ENCODE results near the gene SLC24A3.

SLC24A3 gene

DNA sequence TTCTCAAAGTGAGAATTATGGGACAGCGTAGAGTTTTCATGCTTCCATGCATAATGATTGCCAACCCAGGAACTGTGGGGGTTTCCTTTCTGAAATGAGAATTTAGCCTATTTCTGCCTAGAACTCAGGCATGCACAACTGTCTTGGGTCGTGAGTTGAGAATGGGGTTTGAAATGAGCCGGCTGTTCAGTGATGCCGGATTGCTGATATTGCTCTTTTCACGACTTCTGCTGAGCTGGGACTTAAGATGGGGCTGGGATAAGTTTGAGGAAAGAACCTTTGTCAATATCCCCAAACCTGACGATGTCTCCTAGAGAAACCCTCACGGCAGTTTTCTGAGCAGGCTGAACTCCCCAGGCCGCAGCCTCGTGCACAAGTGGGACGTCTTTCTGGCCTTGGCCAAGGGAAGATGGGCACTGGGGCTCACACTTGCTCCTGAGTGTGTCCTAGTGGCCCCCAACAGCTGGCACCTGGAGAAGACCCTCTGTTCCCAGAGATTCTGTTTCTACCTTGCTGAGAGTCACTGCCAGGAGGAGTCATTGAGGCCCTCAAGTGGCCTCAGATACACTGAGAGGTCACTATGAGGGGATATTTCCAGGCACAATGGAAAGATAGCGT lies 511.5 kb downstream of the SLC24A3 start:
- TF ChIP-seq CTCF (IDR thresholded peaks at IDR 0.05; ENCODE audit: borderline replicate concordance, control extremely low read depth, extremely low read depth, insufficient read depth, missing control alignments): no peak
- in situ Hi-C loops (cut with MboI; ENCODE audit: low sequenced_read_pairs, unreplicated experiment): no loop called here
- DNase-seq (ENCODE audit: low spot score): no peak

DNA sequence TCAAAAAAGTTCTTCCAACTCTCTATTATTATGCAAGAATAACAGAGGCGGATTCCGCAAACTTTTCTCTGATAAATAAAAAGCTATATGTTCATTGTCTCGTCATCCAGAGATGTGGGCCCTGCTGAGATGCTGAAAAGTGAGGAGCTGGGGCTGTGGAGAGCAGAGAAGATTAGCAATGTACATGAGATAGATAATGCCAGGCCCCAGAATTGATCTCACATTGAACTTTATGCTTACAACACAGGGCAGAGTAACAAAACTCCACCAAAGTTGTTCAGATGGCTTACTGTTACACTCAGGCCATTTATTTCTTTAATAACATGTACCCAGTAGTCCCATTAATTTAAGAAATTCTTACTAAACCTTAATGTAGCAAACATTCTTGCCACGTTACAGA lies 512.9 kb downstream of the SLC24A3 start:
- in situ Hi-C loops (cut with MboI; ENCODE audit: low sequenced_read_pairs, unreplicated experiment): no loop called here
- TF ChIP-seq CTCF (IDR thresholded peaks at IDR 0.05; ENCODE audit: borderline replicate concordance, control extremely low read depth, extremely low read depth, insufficient read depth, missing control alignments): no peak
- no peak for DNase-seq (ENCODE audit: low spot score)

DNA sequence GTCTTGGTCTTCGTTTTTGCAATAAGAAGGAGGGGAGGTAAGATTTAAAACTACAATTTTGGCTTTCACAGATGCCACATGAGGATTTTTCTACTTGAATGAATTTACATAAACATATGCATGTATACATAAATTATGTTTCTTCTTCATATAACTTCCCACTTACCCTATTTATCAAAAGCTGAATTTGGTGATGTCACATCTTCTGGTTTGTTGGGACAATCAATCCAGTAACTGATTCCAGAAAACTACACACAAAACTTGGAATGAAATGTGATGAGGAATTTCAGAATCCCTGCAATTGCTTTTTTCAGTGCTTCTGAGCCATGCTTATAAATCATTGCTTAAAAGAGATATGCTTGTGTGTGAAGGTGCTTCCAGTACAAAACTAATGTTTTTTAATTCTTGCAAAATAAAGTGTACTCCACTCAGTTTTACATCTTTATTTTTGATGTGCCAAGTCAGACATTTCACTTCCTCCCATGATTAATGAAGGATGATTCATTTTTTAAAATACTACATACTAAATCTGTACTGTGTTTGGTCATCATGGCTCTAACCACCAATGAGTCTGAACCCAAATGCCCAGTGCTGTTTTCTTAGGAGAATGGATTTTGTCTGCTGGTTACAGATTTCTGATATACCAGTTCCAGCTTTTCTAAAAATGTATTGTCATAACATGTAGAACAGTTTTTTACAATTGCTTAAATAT lies 513.5 kb downstream of the SLC24A3 start:
- no peak for DNase-seq (ENCODE audit: low spot score)
- in situ Hi-C loops (cut with MboI; ENCODE audit: low sequenced_read_pairs, unreplicated experiment): no loop called here
- TF ChIP-seq CTCF (IDR thresholded peaks at IDR 0.05; ENCODE audit: borderline replicate concordance, control extremely low read depth, extremely low read depth, insufficient read depth, missing control alignments): no peak

DNA sequence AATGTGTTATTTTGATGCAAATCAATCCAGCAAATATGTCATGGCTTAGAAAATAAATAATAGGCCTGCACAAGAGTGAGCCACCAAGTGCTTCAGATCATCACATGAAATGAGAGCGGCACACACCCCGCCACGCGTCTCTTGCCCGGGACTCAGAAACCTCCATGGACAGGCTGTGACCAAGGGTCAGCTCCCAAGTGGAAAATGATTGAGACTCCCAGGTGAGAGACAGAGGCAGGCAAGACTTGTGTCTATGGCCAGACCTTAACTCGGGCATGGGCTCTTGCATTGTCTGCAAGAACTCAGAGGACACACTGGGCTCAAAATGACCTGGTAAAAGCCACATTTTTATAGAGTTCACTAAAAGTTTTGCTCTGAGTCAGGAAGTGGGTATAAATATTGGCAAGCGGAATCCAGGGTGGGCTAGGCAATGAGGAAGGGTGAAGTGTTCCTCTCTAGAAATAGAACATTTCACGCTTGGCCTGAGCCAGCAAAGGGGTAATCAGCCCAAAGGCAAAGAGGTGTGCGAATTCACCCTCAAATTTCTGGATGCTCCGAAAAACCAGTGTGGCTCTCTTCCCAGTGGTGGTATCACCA lies 514.9 kb downstream of the SLC24A3 start:
- in situ Hi-C loops (cut with MboI; ENCODE audit: low sequenced_read_pairs, unreplicated experiment): no loop called here
- TF ChIP-seq CTCF (IDR thresholded peaks at IDR 0.05; ENCODE audit: borderline replicate concordance, control extremely low read depth, extremely low read depth, insufficient read depth, missing control alignments): no peak
- no peak for DNase-seq (ENCODE audit: low spot score)

- no peak for DNase-seq (ENCODE audit: low spot score)
- in situ Hi-C loops (cut with MboI; ENCODE audit: low sequenced_read_pairs, unreplicated experiment): no loop called here
- no peak for TF ChIP-seq CTCF (IDR thresholded peaks at IDR 0.05; ENCODE audit: borderline replicate concordance, control extremely low read depth, extremely low read depth, insufficient read depth, missing control alignments)
Observed at GRCh38 chr20:19729672-19730071, 517.2 kb downstream of the SLC24A3 start.

- in situ Hi-C loops (cut with MboI; ENCODE audit: low sequenced_read_pairs, unreplicated experiment): no loop called here
- no peak for DNase-seq (ENCODE audit: low spot score)
- no peak for TF ChIP-seq CTCF (IDR thresholded peaks at IDR 0.05; ENCODE audit: borderline replicate concordance, control extremely low read depth, extremely low read depth, insufficient read depth, missing control alignments)
Observed at GRCh38 chr20:19730706-19731105, 518.3 kb downstream of the SLC24A3 start.
